Calu3 (cell line): ENCODE results near the gene FOXP1. TPM values are rescaled to one million over a fixed set of nuclear protein-coding genes. Genes with fewer than 3 reads are reported as not detected.

Experiments
- BruUV-seq: library from RNA; stranded (reverse); fragments of 400-500 nt; replicated peaks from 2 replicates; lab custom pipeline; 2021; lab: Mats Ljungman, UMichigan
- CTCF ChIA-PET: fragments of 300-600 bp; sonication (Branson Sonifier 250); formaldehyde crosslinking; loops from one replicate; lab custom pipeline; 2022; ENCODE audit warnings: antibody characterized with exemption; lab: Charles Lee
- DNase-seq: peaks from one replicate; pipeline ENCODE4 v3.0.0; 2022
- H3K27ac Mint-ChIP-seq: one replicate; pipeline ENCODE4 v1.8.0; 2022; ENCODE audit warnings: mixed read lengths; ENCODE audit not compliant: unreplicated experiment
- H3K27me3 Mint-ChIP-seq: one replicate; pipeline ENCODE4 v1.8.0; 2022; ENCODE audit warnings: mixed read lengths; ENCODE audit not compliant: unreplicated experiment
- H3K36me3 Mint-ChIP-seq: one replicate; pipeline ENCODE4 v1.8.0; 2022; ENCODE audit warnings: mild to moderate bottlenecking, moderate library complexity, mixed read lengths; ENCODE audit not compliant: insufficient read depth, unreplicated experiment
- H3K4me1 Mint-ChIP-seq: one replicate; pipeline ENCODE4 v1.8.0; 2022; ENCODE audit warnings: mild to moderate bottlenecking, low read depth, mixed read lengths; ENCODE audit not compliant: unreplicated experiment
- H3K4me3 Mint-ChIP-seq: one replicate; pipeline ENCODE4 v1.8.0; 2022; ENCODE audit warnings: mild to moderate bottlenecking, low read depth, moderate library complexity, mixed read lengths; ENCODE audit not compliant: unreplicated experiment
- H3K9me3 Mint-ChIP-seq: one replicate; pipeline ENCODE4 v1.8.0; 2022; ENCODE audit warnings: low read depth, mixed read lengths; ENCODE audit not compliant: unreplicated experiment
- CTCF ChIP-seq: fragments of 200-600 bp; IDR thresholded peaks from one replicate; pipeline ENCODE4 v1.8.0; 2022; ENCODE audit warnings: antibody characterized with exemption; ENCODE audit not compliant: unreplicated experiment
- intact Hi-C: fragments of 100-400 bp; cut with micrococcal nuclease; formaldehyde crosslinking; loops from one replicate; pipeline ENCODE4 v1.10.0; 2022; ENCODE audit not compliant: unreplicated experiment
- total RNA-seq: library from RNA; stranded (reverse); gene quantifications from 2 replicates; pipeline ENCODE4 v1.2.3, GENCODE V29; 2022

The FOXP1 gene
- total RNA-seq, 1 experiment from 2014 or later: 82.8 TPM

GRCh38 chr3:71393093-71393492 is 190.4 kb downstream of the FOXP1 start:
- no peak for DNase-seq
- H3K4me1 Mint-ChIP-seq: peaks cover 39% of the 10 kb centered on the region
- no peaks in the 10 kb centered on the region for H3K27me3 Mint-ChIP-seq
- peaks cover 4% of the 10 kb centered on the region for H3K36me3 Mint-ChIP-seq
- BruUV-seq: no TSS peak
- H3K9me3 Mint-ChIP-seq: no peaks in the 10 kb centered on the region
- no peak for TF ChIP-seq CTCF
- intact Hi-C loops: loop anchor here (5.0 to 10.0 kb wide), 3 partner anchors 62 to 261 kb away; no protein-coding TSS in a partner anchor
- no peak overlapping the region for H3K4me3 Mint-ChIP-seq
- CTCF ChIA-PET: no interaction called here
- no peak overlapping the region for H3K27ac Mint-ChIP-seq

GRCh38 chr3:71392251-71392650 is 191.3 kb downstream of the FOXP1 start:
- Mint-ChIP-seq H3K4me3 (no peak overlapping the region), H3K36me3 (peaks cover 4% of the 10 kb centered on the region), H3K4me1 (peaks cover 31% of the 10 kb centered on the region), H3K27ac (no peak overlapping the region), H3K9me3 (no peaks in the 10 kb centered on the region), H3K27me3 (no peaks in the 10 kb centered on the region)
- CTCF ChIA-PET: no interaction called here
- intact Hi-C loops: loop anchor here (5.0 to 10.0 kb wide), 3 partner anchors 63 to 260 kb away; no protein-coding TSS in a partner anchor
- DNase-seq: no peak
- BruUV-seq: no TSS peak
- TF ChIP-seq CTCF: no peak

DNA sequence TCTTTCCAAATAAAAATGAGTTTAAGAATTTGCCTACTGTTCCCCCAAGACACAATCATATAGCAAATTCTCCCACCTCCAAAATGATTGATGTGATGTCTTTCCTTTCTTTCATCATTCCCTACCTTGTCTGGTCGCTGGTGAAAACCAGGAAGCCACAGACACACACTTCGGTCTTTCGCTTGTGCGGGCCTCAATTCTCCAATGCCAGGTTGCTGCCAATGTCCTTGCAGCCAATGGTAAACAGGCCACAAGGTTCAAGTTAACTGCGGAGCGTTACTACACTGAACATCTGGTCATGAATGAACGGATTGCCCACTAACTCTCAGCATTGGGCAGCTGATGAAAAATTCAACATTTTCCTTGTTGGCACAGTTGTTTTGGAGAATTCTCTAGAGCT is 192.2 kb downstream of the FOXP1 start:
- H3K4me1 Mint-ChIP-seq: peaks cover 28% of the 10 kb centered on the region
- intact Hi-C loops: loop anchor here (5.0 to 10.0 kb wide), 3 partner anchors 63 to 259 kb away; no protein-coding TSS in a partner anchor
- no TSS peak for BruUV-seq
- H3K4me3 Mint-ChIP-seq: no peak overlapping the region
- H3K9me3 Mint-ChIP-seq: no peaks in the 10 kb centered on the region
- H3K27ac Mint-ChIP-seq: peak overlapping the region; percentile 42
- DNase-seq: no peak
- peaks cover 4% of the 10 kb centered on the region for H3K36me3 Mint-ChIP-seq
- no peaks in the 10 kb centered on the region for H3K27me3 Mint-ChIP-seq
- no peak for TF ChIP-seq CTCF
- CTCF ChIA-PET: no interaction called here

DNA sequence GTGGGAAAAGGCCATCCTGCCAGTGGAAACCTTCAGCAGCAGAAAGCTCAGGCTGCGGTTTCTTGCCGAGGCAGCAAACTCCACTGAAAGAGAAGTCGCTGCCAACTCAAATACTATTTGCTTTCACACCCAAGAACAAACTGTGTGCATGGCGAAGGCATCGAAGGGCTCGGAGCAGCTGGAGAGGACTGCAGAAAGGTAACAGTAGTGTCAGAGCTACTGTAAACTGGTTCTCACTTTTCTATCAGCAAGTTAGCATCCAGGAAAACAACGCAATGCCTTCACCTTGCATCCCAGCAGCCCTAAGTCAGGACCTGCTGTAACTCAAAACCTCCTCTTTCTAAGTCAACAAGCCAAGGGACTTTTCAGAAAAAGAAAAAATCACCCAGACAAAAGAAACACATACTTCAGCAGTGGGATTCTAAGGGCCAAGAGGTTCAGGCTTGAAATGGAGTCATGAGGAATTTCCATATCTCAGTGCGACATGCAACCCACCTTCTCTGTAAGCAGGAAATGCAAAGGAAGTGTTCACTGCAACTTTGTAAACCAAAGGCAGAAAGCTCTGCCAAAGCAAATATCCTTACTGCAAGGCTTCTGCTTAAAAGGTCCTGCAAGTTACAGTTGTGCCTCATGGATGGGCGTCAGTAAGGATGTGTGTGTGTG is 193.5 kb downstream of the FOXP1 start:
- Mint-ChIP-seq H3K27me3 (no peaks in the 10 kb centered on the region), H3K4me1 (peaks cover 15% of the 10 kb centered on the region), H3K27ac (no peak overlapping the region), H3K36me3 (no peaks in the 10 kb centered on the region), H3K9me3 (no peaks in the 10 kb centered on the region), H3K4me3 (peak overlapping the region; percentile 43)
- CTCF ChIA-PET: interaction anchor here (0.6 to 0.7 kb wide), 3 partner anchors 41 to 252 kb away, joined by 3 to 4 read pairs (median 3); no protein-coding TSS in a partner anchor
- no peak for TF ChIP-seq CTCF
- DNase-seq: peak; percentile 28
- no TSS peak for BruUV-seq
- intact Hi-C loops: loop anchor here (5.0 to 10.0 kb wide), 3 partner anchors 65 to 258 kb away; no protein-coding TSS in a partner anchor
